ENCODE results near the gene ACSBG1.
A peak's percentile ranks its signal among the peaks of the same experiment; 100 is the strongest.

GRCh38 chr15:78216276-78217104 is 17.9 kb downstream of the ACSBG1 start:
- TF ChIP-seq, protein P1, sequence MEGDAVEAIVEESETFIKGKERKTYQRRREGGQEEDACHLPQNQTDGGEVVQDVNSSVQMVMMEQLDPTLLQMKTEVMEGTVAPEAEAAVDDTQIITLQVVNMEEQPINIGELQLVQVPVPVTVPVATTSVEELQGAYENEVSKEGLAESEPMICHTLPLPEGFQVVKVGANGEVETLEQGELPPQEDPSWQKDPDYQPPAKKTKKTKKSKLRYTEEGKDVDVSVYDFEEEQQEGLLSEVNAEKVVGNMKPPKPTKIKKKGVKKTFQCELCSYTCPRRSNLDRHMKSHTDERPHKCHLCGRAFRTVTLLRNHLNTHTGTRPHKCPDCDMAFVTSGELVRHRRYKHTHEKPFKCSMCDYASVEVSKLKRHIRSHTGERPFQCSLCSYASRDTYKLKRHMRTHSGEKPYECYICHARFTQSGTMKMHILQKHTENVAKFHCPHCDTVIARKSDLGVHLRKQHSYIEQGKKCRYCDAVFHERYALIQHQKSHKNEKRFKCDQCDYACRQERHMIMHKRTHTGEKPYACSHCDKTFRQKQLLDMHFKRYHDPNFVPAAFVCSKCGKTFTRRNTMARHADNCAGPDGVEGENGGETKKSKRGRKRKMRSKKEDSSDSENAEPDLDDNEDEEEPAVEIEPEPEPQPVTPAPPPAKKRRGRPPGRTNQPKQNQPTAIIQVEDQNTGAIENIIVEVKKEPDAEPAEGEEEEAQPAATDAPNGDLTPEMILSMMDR (IDR thresholded peaks at IDR 0.05), result no peak
- peak in 2 of 4 donors; percentile 29 to 73 for TF ChIP-seq EP300 (IDR thresholded peaks at IDR 0.05)
